Dermis microvascular lymphatic vessel endothelial cell (primary cell): ENCODE data around the gene GNAT3. TPM values are rescaled to one million over a fixed set of nuclear protein-coding genes. Genes with fewer than 3 reads are reported as not detected.

Experiments
- DNase-seq, 2 donors: peaks; one replicate each; pipeline versions ENCODE4 v3.0.0 to v3.0.0-alpha.2; 2010; ENCODE audit warnings: low read depth in 2 of 2
- total RNA-seq: library from RNA; depleted of rRNA; stranded (reverse); fragments of >200 nt; gene quantifications from 2 replicates; pipeline ENCODE4 v1.2.1, GENCODE V29; 2014

Gene GNAT3
- total RNA-seq, 1 donor from 2014 or later = not detected

DNA sequence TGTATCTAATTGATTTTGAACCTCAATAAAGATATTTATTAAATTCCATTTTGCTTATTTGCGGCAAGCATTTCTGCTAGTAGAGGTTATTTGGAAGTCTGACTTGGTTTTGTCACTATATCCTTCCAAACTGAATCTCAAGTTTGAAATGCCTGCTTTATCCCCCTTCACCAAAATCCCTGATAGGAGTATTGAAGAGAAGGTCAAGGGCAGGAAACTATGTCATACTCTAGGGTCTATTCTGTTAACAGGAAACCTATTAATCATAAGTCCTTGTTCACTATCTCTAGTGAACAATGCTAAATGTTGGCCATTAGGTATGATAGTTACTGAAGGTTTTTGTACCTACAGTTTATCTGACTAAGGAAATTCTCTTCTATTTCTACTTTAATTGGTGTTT, 11.5 kb downstream of the GNAT3 start:
- peak in 1 of 2 donors; percentile 57 for DNase-seq

DNA sequence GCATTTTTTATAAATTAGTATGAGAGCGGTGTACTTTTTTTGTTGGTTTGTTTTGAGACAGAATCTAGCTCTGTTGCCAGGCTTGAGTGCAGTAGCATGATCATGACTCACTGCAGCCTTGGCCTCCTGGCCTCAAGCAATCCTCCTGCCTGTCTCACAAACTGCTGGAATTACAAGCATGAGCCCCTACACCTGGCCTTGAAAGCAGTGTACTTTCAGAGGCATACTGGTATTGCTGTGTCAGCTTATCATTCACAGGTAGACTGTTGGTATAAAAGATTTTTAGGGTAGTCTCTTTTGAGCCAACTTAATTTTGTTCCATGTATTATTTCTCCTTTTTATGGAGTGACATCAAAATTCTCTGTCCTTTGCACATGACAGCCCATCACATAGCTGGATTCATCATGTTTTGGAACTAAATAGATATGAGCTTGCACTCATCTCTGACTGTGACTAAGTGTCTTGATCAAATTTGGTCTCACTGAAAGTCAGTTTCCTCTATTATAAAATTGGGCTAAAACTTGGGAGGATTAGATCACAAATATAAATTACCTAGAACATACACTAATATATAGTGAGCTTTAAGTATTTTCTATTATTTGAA, 12.4 kb downstream of the GNAT3 start:
- peak; percentile 43 to 93 for DNase-seq

DNA sequence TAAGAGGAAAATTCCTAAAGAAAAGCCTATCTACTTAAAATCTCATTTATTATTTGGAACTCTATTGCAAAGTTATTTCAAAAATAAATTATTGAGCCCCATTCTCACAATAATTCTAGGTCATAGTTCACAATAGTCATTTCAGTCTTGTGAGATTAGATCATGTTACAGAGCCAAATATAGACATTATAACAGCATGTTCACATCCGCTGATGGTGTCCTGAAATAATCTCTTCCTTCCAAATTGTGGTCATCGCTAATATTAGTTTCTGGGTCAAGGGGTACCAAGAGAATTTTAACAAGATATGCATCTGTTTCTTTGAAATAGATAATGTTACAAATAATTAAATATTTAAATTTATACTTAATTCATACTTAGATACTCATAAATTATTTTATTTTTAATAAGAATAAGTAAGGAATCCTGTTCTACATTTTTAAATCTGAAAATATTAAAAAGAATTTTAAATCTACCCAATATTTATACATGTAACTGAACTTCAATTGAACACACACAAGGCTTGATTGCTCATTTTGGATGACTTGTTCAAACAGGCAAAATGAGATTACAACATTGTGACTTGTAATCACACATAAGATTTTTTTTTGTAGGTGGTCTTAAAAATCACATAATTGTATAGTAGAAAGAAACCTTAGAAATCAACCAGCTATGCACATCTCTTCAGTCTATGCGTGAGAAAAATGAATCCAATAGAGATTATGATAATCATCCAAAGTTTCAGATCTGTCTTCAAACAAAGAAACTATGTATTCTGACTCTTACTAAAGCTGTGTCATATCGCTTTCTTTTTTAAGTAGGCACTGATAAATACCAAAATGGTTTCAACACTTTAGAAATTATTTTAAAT, 13.1 kb downstream of the GNAT3 start:
- DNase-seq = peak; percentile 48 to 85

DNA sequence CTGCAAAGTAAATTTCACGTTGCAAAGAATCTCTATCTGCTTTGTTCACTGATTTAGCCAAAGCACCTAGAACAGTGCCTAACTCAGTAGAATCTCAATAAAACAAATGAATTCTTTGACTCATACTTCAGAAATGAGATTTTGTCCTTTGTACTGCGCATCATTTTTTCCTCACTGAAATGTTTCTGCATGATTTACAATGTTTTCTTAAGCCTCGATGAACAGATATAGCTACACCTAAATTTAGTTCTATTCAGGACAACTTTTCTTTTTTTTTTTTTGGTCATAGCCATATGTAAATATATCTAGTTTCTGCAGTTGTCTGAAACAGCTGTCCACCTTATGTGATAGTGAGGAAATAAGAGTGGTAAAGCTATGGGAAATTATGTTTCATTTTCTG, 15.3 kb downstream of the GNAT3 start:
- DNase-seq = peak in 1 of 2 donors; percentile 21

DNA sequence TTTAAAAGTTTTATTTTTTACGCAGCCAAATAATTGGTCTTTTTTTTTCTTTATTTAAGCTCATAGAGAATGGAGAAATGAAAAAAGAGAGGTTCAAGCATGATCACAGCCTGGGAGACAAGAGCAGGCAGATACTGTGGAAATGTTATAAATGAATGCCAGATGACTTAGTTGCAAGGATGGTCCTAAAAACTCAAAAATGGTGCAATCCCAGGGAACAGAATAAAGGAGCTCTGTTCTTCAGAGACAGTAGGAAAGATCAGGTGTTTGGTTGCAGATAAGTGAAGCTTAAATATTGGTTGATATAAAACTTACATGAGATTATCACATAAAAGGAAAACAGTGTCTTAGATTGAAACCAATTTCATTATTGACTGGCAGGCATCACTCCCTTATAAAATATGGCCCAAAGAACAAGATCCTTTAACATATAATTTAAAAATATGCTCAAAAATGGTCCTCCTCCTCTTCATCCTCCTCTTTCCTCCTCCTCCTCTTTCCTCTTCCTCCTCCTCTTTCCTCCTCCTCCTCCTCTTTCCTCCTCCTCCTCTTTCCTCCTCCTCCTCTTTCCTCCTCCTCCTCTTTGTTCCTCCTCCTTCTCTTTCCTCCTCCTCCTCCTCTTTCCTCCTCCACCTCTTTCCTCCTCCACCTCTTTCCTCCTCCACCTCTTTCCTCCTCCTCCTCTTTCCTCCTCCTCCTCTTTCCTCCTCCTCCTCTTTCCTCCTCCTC, 18.6 kb downstream of the GNAT3 start:
- no peak for DNase-seq

DNA sequence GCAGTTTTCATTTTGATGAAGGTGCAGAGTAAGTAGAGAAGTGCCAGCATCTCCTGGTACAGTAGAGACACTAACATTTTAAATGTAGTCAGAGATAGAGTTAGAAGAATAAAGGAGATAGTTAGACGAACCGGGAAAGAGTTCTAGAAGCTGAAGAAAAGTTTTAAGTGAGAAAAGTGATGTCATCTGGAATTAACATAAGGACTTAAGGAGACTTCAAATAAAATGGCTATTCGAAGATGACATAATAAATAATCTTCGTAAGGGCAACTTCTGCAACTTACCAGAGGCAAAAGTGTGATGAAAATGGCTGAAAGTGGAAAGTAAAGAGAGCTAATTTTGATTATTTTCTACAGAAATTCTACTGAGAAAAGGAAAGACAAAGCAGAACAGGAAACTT, 20.4 kb downstream of the GNAT3 start:
- DNase-seq = no peak

DNA sequence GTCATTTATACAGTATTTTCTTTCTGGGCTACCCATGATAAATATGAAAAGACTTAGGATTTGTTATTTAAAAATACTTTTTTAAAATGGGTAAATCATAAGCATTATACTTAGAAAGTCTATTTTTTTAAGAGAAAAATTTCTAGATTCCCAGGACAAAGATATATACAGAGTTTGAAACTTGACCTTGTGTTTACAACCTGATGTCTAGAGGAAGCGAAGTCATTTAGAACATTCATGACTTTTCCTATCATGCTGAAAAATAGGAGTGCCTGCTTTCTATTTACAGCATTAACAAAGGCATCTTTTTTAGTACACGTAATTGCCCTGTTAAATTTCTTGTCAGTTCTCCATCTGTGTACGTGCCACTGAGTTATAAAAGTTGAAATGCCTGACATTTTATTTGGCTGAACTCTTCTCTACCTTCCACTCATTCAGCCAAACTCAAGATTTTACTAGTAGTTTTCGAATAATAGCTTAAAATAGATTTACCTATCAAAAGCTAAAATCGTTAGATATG, 23.0 kb downstream of the GNAT3 start:
- no peak for DNase-seq

DNA sequence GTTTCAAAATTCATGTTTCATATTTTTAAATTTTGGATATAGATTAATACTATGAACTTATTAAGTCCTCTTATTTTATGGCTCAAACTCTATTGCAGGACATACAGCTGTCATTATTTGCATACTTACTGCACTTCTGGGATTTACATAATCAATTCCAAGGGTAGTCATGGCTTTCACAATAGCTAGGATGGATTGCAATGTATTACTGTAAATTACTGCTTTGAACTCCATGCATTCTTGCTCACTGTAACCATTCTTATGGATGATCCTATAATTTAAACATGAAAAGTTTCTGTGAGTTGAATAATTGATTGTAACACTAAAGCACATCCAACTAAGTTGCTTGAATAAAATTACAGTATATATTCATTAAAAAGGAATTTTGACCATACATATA, 23.5 kb downstream of the GNAT3 start:
- no peak for DNase-seq

DNA sequence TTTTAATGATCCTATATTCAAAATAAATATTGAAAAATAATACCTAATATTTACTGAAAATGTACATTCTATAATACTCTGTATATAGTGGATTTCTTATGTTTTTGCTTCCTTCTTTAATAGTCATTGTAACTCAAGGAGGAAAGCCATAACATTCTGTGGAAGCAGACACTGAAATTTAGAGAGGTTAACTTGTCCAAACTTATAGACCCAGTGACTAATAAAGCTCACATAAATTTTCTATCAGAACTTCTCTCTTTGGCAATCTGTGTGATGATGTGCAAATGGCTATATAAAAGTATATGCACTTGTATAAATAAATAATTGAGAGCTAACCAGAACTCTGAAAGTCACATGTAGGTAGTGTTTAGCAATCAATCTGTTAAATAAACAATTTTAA, 26.1 kb downstream of the GNAT3 start:
- no peak for DNase-seq

DNA sequence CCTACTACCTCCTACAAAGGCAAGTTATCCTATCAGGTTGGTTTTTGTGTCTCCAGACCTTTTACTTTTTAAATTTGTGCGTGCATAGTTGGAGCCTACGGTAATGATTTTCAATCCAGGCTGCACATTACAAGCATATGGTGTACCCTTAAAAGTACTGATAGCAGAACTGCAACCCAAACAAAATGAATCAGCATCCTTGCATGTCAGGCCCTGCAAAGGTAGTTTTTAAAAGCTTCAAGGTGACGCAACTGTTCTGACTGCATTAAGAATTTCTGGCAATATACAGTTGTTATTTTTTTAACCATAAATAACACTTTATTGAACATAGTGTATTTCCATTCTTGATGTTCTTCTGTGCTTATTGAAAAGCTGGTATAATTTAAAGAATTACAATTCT, 28.9 kb downstream of the GNAT3 start:
- DNase-seq = no peak

DNA sequence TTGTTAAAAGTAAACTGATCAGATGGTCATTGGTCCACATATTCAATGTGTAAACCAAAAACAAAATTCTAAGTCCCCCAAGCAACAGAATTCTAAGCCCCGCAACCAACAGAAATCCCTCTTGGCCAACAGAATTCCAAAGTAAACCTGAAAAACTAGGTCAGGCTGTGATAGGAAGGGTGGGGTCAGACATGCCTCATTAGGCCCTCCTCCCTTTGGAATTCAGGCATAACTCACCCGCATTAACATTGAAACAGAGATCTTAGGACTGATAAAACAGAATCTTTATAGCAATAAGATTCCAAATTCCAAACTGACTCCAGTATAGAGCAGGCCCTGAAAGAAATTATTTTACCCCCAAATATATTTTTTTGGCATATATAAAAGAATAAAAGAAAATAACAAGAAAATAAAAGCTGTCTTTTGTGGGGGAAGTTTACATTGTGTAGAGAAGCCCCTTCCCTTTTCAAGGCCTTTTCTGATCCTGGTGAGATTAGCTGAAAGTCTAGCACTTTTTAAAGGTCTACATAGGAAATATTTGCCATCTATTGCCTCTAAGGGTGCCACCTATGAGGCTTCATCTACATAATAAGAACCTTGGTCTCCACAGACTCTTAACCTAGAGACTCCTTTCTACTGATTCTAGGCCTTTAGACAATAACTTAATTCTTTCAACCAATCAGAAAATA, 30.5 kb downstream of the GNAT3 start:
- DNase-seq = no peak

DNA sequence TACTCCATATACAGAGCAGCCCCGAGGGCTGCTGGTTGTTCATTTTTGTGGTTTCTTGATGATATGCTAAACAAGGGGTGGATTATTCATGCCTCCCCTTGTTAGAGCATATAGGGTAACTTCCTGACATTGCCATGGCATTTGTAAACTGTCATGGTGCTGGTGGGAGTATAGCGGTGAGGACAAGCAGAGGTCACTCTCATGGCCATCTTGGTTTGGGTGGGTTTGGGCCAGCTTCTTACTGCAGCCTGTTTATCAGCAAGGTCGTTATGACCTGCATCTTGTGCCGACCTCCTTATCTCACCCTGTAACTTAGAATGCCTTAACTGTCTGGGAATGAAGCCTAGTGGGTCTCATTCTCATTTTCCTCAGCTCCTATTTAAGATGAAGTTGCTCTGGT, 31.3 kb downstream of the GNAT3 start:
- no peak for DNase-seq

DNA sequence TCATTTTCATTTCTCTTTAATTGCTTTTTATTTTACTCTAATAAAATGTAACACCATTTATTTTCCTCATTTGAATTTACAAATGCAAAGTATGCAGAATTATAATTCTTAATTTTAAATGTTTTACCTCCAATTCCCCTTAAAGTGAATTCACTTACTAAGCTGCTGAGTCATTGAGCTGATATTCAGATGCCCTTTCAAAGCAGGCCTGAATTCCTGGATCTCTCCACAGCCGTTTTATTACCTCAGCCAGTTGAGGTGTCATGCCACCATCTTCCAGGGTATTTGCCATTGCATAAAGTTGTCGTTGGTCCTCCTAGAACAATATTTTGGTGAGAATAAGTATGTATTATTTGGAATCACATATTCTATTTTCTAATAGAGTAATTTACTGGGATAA, 33.2 kb downstream of the GNAT3 start:
- DNase-seq = peak in 1 of 2 donors; percentile 23

DNA sequence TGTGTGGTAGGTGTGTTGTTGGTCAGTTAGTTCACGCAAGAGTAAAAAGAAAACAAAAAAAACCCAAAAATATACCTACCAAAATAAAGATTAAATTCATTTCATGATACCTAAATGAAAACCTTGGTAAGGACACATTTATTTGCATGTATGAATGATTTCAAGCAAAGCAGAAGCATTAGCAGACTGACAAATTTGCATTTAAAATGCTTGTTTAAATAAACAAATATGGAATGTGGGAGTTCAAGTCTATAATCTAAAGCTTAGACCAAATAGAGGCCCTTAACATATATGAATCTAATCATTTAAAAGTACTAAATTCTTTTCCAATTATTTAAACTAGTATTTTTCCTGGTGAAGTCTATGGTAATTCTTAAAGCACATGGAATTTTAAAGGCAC, 35.8 kb downstream of the GNAT3 start:
- no peak for DNase-seq

DNA sequence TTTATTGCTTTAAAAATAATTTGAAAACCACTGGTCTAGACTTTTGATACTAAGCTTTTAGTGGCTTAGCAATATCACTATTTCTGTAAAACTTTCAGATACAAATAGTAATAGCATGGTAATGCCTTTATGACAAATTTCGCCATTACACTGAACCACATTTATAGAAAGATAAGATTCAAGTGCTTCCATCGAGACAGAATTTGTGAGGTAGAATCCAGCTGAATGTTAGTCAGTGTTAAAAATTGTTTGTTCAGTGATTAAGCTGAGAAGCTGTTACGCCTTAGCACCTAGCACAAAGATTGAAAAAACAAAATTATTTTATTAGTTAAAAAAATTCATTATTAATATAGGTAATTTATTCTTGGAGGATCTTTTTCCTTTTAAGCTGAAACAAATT, 36.5 kb downstream of the GNAT3 start:
- DNase-seq = no peak

DNA sequence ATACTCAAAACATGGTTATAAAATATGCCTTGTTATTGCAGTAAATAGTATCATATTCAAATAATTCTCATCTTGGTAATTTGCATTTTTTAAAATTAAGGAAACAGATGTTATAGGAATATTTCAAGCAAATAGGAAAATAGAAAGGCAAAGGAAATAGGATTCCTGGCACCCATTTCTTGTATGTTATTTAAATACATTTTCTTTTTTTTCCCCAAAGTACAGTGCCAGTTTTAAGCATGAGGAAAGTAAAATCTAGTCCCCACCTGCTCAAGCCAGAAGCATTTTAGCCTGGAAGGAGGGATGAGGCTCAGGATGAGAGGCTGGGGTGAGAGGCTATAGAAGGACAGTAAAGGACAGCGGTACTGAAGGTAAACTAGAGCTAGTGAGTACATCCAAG, 38.1 kb downstream of the GNAT3 start:
- DNase-seq = no peak

DNA sequence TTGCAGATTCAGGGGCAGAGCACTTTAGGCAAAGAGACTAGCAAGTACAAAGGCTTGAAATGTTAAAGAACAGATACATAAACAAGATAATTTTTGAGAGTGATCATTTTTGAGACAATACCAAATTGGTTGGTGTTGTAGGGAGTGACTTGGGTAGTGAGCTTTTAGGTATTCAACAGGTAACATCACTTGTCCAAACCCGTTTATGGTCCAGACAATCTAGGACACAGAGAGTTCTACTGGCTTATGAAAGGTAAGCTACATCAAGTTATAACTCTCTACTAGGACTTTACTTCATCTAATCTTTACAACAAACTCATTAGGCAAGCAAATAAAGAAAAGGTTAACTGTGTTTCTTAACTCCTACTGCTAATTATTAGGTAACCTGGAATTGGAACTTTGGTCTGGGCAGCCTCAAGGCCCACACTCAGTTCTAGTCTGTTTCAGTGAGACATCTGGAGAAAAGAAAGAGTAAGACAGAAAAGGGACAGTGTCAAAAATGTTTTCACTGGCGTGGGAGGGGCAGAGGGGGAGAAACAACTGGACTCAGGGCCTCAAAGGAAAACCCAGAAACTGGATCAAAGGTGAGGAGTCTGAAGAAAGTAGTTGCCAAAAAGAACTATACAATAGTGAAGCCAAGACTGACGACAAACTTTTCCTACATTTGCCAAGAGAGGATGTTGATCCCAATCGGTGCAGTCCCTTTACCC, 39.2 kb downstream of the GNAT3 start:
- DNase-seq = no peak

DNA sequence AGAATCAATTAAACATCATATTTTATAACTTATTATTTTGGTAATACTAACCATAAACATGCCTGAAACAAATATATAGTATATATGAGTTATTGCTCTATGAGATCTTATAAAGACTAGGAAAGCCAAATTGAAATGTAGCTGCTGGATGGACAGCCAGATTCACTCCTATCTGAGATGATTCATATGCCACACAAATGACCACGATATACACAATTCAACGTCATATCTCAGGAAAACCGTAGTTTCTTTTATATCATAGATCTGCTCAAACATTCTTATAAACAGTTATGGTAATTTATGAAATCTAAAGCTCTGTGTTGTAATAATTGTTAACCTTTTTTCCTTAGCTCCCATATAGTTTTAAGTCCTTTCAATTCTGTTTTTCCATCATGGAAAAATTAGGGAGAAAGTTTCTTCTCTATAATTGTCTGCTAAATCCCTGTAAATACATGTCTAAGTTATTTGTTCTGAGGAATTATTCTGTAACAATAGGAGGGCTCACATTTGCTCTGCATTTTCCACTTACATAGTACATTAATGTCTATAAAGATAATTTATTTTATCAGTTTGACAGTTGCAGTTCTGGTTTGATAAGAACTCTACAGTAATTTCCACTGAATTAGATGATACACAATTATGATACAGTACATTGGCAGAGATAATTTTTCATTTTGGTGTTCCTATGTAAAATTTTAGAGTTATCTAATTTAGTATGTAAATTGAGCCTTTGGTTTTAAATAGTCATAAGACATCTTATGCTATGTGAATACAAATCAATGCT, 42.7 kb downstream of the GNAT3 start:
- DNase-seq = peak in 1 of 2 donors; percentile 18

DNA sequence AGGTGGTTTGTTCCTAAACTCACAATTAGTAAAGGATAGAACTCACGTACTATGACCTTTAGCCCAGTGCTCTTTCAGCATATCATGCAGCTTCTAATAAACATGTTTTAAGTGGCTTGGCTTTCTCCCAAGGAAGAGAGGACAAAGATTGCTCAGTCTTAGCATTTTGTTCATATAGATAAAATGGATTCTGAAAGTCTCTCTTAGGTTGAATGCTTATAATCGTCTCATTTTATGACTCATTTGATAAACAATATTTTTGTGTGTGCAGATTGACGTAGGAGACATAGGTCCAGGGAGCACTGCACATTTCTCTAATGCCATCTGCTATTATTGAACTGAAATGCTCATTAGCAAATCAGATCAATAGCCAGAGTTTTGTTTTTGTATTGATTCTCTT, 44.8 kb downstream of the GNAT3 start:
- DNase-seq = peak in 1 of 2 donors; percentile 31

DNA sequence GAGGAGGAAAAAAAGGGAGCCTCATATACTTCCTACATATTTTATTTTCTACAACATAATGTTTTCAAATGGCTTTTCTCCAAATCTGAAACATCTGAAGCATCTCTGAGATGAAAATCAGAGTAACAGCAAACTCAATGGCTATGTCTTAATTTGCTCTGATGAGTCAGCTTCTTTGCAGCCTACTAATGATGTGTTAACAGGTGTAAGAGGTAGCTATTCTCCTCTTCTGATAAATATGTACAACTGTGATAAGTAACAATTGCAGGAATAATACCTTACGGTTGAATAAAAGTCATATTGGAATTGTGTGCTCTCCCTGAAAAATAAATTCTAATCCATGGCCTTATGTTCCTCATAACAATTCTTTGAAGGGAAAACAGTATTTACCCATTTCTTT, 45.2 kb downstream of the GNAT3 start:
- no peak for DNase-seq
